ENCODE data around the gene CELF5.

DNA sequence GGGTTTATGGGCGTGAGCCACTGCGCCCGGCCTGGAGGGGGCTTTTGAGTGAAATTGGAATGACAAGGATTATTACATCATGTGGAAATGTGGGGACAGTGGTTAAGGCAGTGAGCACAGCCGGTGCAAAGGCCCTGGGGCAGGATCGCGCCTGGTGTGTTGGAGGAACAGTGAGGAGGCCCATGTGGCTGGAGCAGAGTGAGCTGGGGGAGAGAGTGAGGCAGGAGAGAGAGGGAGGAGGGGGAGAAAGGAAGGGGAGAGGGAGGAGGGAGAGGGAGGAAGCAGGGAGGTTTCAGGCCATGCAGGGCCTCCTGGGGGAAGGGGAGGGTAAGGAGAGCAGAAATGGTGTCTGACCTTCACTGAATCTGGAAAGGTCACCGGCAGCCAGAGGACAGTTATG is 11.3 kb upstream of the CELF5 start:
- TF ChIP-seq, protein P1, sequence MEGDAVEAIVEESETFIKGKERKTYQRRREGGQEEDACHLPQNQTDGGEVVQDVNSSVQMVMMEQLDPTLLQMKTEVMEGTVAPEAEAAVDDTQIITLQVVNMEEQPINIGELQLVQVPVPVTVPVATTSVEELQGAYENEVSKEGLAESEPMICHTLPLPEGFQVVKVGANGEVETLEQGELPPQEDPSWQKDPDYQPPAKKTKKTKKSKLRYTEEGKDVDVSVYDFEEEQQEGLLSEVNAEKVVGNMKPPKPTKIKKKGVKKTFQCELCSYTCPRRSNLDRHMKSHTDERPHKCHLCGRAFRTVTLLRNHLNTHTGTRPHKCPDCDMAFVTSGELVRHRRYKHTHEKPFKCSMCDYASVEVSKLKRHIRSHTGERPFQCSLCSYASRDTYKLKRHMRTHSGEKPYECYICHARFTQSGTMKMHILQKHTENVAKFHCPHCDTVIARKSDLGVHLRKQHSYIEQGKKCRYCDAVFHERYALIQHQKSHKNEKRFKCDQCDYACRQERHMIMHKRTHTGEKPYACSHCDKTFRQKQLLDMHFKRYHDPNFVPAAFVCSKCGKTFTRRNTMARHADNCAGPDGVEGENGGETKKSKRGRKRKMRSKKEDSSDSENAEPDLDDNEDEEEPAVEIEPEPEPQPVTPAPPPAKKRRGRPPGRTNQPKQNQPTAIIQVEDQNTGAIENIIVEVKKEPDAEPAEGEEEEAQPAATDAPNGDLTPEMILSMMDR (conservative IDR thresholded peaks at IDR 0.05) = no peak
- TF ChIP-seq ZFX (IDR thresholded peaks at IDR 0.05) = no peak
